ENCODE results near the gene SCYGR1. TPM values are rescaled to one million over a fixed set of nuclear protein-coding genes. Genes with fewer than 3 reads are reported as not detected.

Gene SCYGR1
- total RNA-seq, 1 donor = not detected

- Histone ChIP-seq H3K27me3 (ENCODE audit: insufficient read depth, low read length) (no peaks in the 10 kb centered on the region), H3K4me1 (ENCODE audit: insufficient read depth, low read length) (peaks cover 86% of the 10 kb centered on the region), H3K9me3 (ENCODE audit: low read depth, low read length) (no peaks in the 10 kb centered on the region), H3K4me3 (ENCODE audit: low read length) (no peak overlapping the region)
These were observed 23.7 kb upstream of the SCYGR1 start for GRCh38 chr2:227411320-227411989.

GRCh38 chr2:227410191-227410590, 22.4 kb upstream of the SCYGR1 start:
- H3K9me3 ChIP-seq (ENCODE audit: low read depth, low read length) = no peaks in the 10 kb centered on the region
- no peak overlapping the region for H3K4me3 ChIP-seq (ENCODE audit: low read length)
- no peaks in the 10 kb centered on the region for H3K27me3 ChIP-seq (ENCODE audit: insufficient read depth, low read length)
- peaks cover 86% of the 10 kb centered on the region for H3K4me1 ChIP-seq (ENCODE audit: insufficient read depth, low read length)

GRCh38 chr2:227407591-227408151, 19.9 kb upstream of the SCYGR1 start:
- Histone ChIP-seq H3K4me3 (ENCODE audit: low read length) (no peak overlapping the region), H3K9me3 (ENCODE audit: low read depth, low read length) (no peaks in the 10 kb centered on the region), H3K4me1 (ENCODE audit: insufficient read depth, low read length) (peaks cover 80% of the 10 kb centered on the region), H3K27me3 (ENCODE audit: insufficient read depth, low read length) (no peaks in the 10 kb centered on the region)

GRCh38 chr2:227406177-227407031, 18.7 kb upstream of the SCYGR1 start:
- Histone ChIP-seq H3K4me3 (ENCODE audit: low read length) (no peak overlapping the region), H3K27me3 (ENCODE audit: insufficient read depth, low read length) (no peaks in the 10 kb centered on the region), H3K4me1 (ENCODE audit: insufficient read depth, low read length) (peaks cover 69% of the 10 kb centered on the region), H3K9me3 (ENCODE audit: low read depth, low read length) (no peaks in the 10 kb centered on the region)

- Histone ChIP-seq H3K27me3 (ENCODE audit: insufficient read depth, low read length) (no peaks in the 10 kb centered on the region), H3K4me1 (ENCODE audit: insufficient read depth, low read length) (peaks cover 53% of the 10 kb centered on the region)
These were observed 17.0 kb upstream of the SCYGR1 start for GRCh38 chr2:227404585-227405271.

GRCh38 chr2:227402959-227403358, 15.2 kb upstream of the SCYGR1 start:
- Histone ChIP-seq H3K4me1 (ENCODE audit: insufficient read depth, low read length) (peaks cover 45% of the 10 kb centered on the region), H3K27me3 (ENCODE audit: insufficient read depth, low read length) (no peaks in the 10 kb centered on the region), H3K9me3 (ENCODE audit: low read depth, low read length) (no peaks in the 10 kb centered on the region), H3K4me3 (ENCODE audit: low read length) (no peak overlapping the region)

More at GRCh38 chr2:227404585-227405271, 17.0 kb upstream of the SCYGR1 start:
- Histone ChIP-seq H3K9me3 (ENCODE audit: low read depth, low read length) (no peaks in the 10 kb centered on the region), H3K4me3 (ENCODE audit: low read length) (no peak overlapping the region)

- Histone ChIP-seq H3K4me1 (ENCODE audit: insufficient read depth, low read length) (peaks cover 45% of the 10 kb centered on the region), H3K27me3 (ENCODE audit: insufficient read depth, low read length) (no peaks in the 10 kb centered on the region), H3K9me3 (ENCODE audit: low read depth, low read length) (no peaks in the 10 kb centered on the region), H3K4me3 (ENCODE audit: low read length) (no peak overlapping the region)
These were observed 14.6 kb upstream of the SCYGR1 start for GRCh38 chr2:227402321-227402720.

GRCh38 chr2:227401550-227401949, 13.8 kb upstream of the SCYGR1 start:
- Histone ChIP-seq H3K4me1 (ENCODE audit: insufficient read depth, low read length) (peaks cover 42% of the 10 kb centered on the region), H3K27me3 (ENCODE audit: insufficient read depth, low read length) (no peaks in the 10 kb centered on the region), H3K4me3 (ENCODE audit: low read length) (no peak overlapping the region), H3K9me3 (ENCODE audit: low read depth, low read length) (no peaks in the 10 kb centered on the region)

GRCh38 chr2:227398684-227399670, 11.2 kb upstream of the SCYGR1 start:
- Histone ChIP-seq H3K4me1 (ENCODE audit: insufficient read depth, low read length) (peaks cover 27% of the 10 kb centered on the region), H3K9me3 (ENCODE audit: low read depth, low read length) (no peaks in the 10 kb centered on the region), H3K27me3 (ENCODE audit: insufficient read depth, low read length) (no peaks in the 10 kb centered on the region), H3K4me3 (ENCODE audit: low read length) (no peak overlapping the region)

- no peaks in the 10 kb centered on the region for H3K27me3 ChIP-seq (ENCODE audit: insufficient read depth, low read length)
- H3K9me3 ChIP-seq (ENCODE audit: low read depth, low read length) = no peaks in the 10 kb centered on the region
- H3K4me1 ChIP-seq (ENCODE audit: insufficient read depth, low read length) = peaks cover 29% of the 10 kb centered on the region
- no peak overlapping the region for H3K4me3 ChIP-seq (ENCODE audit: low read length)
These were observed 9.8 kb upstream of the SCYGR1 start for GRCh38 chr2:227397562-227397961.

- Histone ChIP-seq H3K27me3 (ENCODE audit: insufficient read depth, low read length) (no peaks in the 10 kb centered on the region), H3K9me3 (ENCODE audit: low read depth, low read length) (no peaks in the 10 kb centered on the region), H3K4me1 (ENCODE audit: insufficient read depth, low read length) (peaks cover 29% of the 10 kb centered on the region), H3K4me3 (ENCODE audit: low read length) (no peak overlapping the region)
These were observed 7.8 kb upstream of the SCYGR1 start for GRCh38 chr2:227395556-227395955.

- H3K4me1 ChIP-seq (ENCODE audit: insufficient read depth, low read length) = peaks cover 29% of the 10 kb centered on the region
- H3K4me3 ChIP-seq (ENCODE audit: low read length) = no peak overlapping the region
- no peaks in the 10 kb centered on the region for H3K27me3 ChIP-seq (ENCODE audit: insufficient read depth, low read length)
- H3K9me3 ChIP-seq (ENCODE audit: low read depth, low read length) = no peaks in the 10 kb centered on the region
These were observed 6.7 kb upstream of the SCYGR1 start for GRCh38 chr2:227394401-227394800.

- no peak overlapping the region for H3K4me3 ChIP-seq (ENCODE audit: low read length)
- no peaks in the 10 kb centered on the region for H3K9me3 ChIP-seq (ENCODE audit: low read depth, low read length)
- no peaks in the 10 kb centered on the region for H3K27me3 ChIP-seq (ENCODE audit: insufficient read depth, low read length)
These were observed 2.9 kb upstream of the SCYGR1 start for GRCh38 chr2:227390468-227391256.

More at GRCh38 chr2:227390468-227391256, 2.9 kb upstream of the SCYGR1 start:
- H3K4me1 ChIP-seq (ENCODE audit: insufficient read depth, low read length) = peaks cover 21% of the 10 kb centered on the region
